CD4-positive, alpha-beta T cell treated with Interferon gamma for 1 hour (primary cell): ENCODE measurements around the gene TBC1D22B.

ENCODE experiments used
- DNase-seq: peaks from one replicate; pipeline ENCODE4 v3.0.0-alpha.2; 2020

The TBC1D22B gene

GRCh38 chr6:37362101-37362828 lies 104.7 kb downstream of the TBC1D22B start:
- no peak for DNase-seq

GRCh38 chr6:37365791-37366190 lies 108.2 kb downstream of the TBC1D22B start:
- no peak for DNase-seq

- DNase-seq, result no peak
Measured at GRCh38 chr6:37366910-37367309, 109.3 kb downstream of the TBC1D22B start.

GRCh38 chr6:37368961-37369320 lies 111.4 kb downstream of the TBC1D22B start:
- DNase-seq, result no peak

GRCh38 chr6:37369321-37370201 lies 112.0 kb downstream of the TBC1D22B start:
- DNase-seq, result no peak

DNA sequence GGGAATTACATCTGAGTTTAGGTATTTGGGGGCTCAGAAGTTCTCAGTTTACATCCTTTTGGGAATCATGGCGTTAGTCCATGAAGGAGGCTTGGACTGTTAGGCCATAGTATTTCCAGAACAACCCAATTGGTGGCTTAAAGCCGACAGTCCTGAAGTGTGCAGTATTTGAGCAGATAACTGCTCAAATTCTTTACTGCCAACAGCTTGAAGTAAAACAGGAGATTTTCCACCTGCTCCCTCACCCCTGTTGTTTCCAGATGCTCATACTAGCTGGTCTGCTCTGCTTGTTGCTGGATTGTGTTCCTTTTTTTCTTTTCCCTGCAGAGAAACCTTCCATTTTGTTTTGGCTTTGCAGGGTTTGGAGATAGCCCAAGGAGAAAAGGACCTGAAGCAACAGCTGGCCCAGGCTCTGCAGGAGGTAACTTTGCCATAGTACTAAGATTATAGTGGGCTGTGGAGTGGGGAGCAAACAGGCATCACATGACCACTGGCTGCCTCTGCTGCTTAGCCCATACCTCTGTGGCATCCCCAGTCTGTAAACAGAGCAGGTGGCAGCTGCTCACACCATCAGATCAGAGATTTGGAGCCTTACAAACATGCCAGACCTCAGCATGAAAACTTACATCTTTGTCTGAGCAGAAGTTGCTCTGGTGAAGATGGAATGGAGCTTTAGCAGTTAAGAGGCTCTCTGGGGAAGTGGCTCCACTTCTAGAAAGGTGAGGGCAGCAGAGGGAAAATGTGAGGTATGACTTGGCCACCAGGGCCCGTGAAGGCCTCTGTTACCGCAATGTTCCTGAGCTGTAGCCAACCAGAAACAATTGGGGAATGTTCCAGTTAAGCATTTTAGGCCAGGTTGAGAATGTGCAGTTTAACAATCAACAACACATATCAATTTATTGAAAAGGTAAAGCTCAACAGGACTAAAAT lies 113.8 kb downstream of the TBC1D22B start:
- DNase-seq, result no peak

- no peak for DNase-seq
Measured at GRCh38 chr6:37372116-37372515, 114.5 kb downstream of the TBC1D22B start.

GRCh38 chr6:37373822-37374471 lies 116.4 kb downstream of the TBC1D22B start:
- no peak for DNase-seq

- no peak for DNase-seq
Measured at GRCh38 chr6:37375376-37375775, 117.8 kb downstream of the TBC1D22B start.

GRCh38 chr6:37376078-37376743 lies 118.6 kb downstream of the TBC1D22B start:
- no peak for DNase-seq

- peak; percentile 4 for DNase-seq
Measured at GRCh38 chr6:37381579-37381978, 124.0 kb downstream of the TBC1D22B start.
